K562 (cell line): ENCODE measurements around the gene NTRK1. TPM values are rescaled to one million over a fixed set of nuclear protein-coding genes. Genes with fewer than 3 reads are reported as not detected.

Source experiments
- ATAC-seq: fragments of 200-7000 bp; cut with Tn5 transposase; 3 replicates; pipeline ENCODE4 v1.9.1; 2020; ENCODE audit warnings: moderate library complexity
- BruUV-seq: library from RNA; stranded (reverse); fragments of 400-500 nt; replicated peaks from 2 replicates; lab custom pipeline; 2021; lab: Mats Ljungman, UMichigan
- CTCF ChIA-PET: fragments of 300-600 bp; formaldehyde crosslinking; extraction: SDS; loops from one replicate; lab custom pipeline; 2021; ENCODE audit warnings: low intra/inter-chr PET ratio; lab: Yijun Ruan, JAX
- POLR2A ChIA-PET: fragments of 300-600, 350-650 bp; sonication (Branson Sonifier 250); formaldehyde crosslinking; extraction: SDS; loops from one replicate; lab custom pipeline; 2021; ENCODE audit warnings: antibody characterized with exemption, inconsistent platforms; lab: Yijun Ruan, JAX
- DNase-seq, 4 experiments: peaks; one replicate each; pipeline versions ENCODE4 v3.0.0 to v3.0.0-alpha.2; 2011 to 2018; ENCODE audit warnings: low spot score in 3 of 4, mixed read lengths in 3 of 4; ENCODE audit errors: extremely low read depth in 1 of 4
- FAIRE-seq: peaks from 2 replicates; lab custom pipeline; 2011; peaks lifted over from hg19 to GRCh38; lab: Jason Lieb, UNC
- H2AFZ ChIP-seq: 2 replicates; pipeline ENCODE4 v1.6.0; 2011; ENCODE audit warnings: low read depth, low read length, control low read depth, inconsistent platforms
- H3K27ac ChIP-seq: fragments of 200-600 bp; 3 replicates; pipeline ENCODE4 v1.8.0; 2011; ENCODE audit warnings: low read depth, mild to moderate bottlenecking, control low read depth, inconsistent platforms, low read length, moderate library complexity, mixed read lengths; ENCODE audit errors: extremely low read depth
- H3K27me3 ChIP-seq, 2 experiments: fragments of 300-600 bp in 1 of 2; 2 replicates in 1 of 2; 3 replicates in 1 of 2; pipeline versions ENCODE4 v1.6.0 to v1.8.0; 2011; ENCODE audit warnings: inconsistent platforms in 2 of 2, low read length in 2 of 2, mild to moderate bottlenecking in 1 of 2, mixed read lengths in 1 of 2, moderate library complexity in 1 of 2; ENCODE audit not compliant: control insufficient read depth in 2 of 2, insufficient read depth in 2 of 2
- H3K36me3 ChIP-seq: fragments of 300-600 bp; 3 replicates; pipeline ENCODE4 v1.8.0; 2011; ENCODE audit warnings: mild to moderate bottlenecking, low read length, inconsistent platforms; ENCODE audit not compliant: control insufficient read depth, insufficient read depth
- H3K4me1 ChIP-seq, 2 experiments: fragments of 200-600 bp in 1 of 2; replicated peaks in 1 of 2; 2 replicates in 1 of 2; 3 replicates in 1 of 2; pipeline versions ENCODE4 v1.5.1 to v1.8.0; 2011; ENCODE audit warnings: inconsistent platforms in 2 of 2, low read length in 2 of 2, mild to moderate bottlenecking in 1 of 2, mixed read lengths in 1 of 2, moderate library complexity in 1 of 2; ENCODE audit not compliant: control insufficient read depth in 2 of 2, insufficient read depth in 2 of 2
- H3K4me2 ChIP-seq: 2 replicates; pipeline ENCODE4 v1.6.1; 2011; ENCODE audit warnings: low read length, control low read depth, inconsistent platforms, mixed read lengths; ENCODE audit not compliant: insufficient read depth
- H3K4me3 ChIP-seq: fragments of 200-600 bp; sonication (generic), shearing (Covaris generic); 2 replicates; pipeline ENCODE4 v1.5.1; 2016; ENCODE audit warnings: control low read depth, inconsistent platforms
- H3K79me2 ChIP-seq: fragments of 200-600 bp; 3 replicates; pipeline ENCODE4 v1.8.0; 2011; ENCODE audit warnings: low read length, inconsistent platforms; ENCODE audit not compliant: control insufficient read depth, insufficient read depth
- H3K9ac ChIP-seq, 2 experiments: 2 replicates each; pipeline versions ENCODE4 v1.6.0 to v1.6.1; 2011; ENCODE audit warnings: low read depth in 2 of 2, low read length in 2 of 2, control low read depth in 1 of 2, inconsistent platforms in 1 of 2, mild to moderate bottlenecking in 1 of 2, mixed read lengths in 1 of 2; ENCODE audit not compliant: insufficient read depth in 1 of 2
- H3K9me1 ChIP-seq: one replicate; pipeline ENCODE4 v1.6.0; 2011; ENCODE audit warnings: inconsistent platforms, mild to moderate bottlenecking, low read length, moderate library complexity; ENCODE audit not compliant: control insufficient read depth, insufficient read depth
- H3K9me3 ChIP-seq: replicated peaks from 2 replicates; pipeline ENCODE4 v1.5.1; 2011; ENCODE audit warnings: low read depth, low read length, inconsistent platforms; ENCODE audit not compliant: control insufficient read depth, insufficient read depth
- H4K20me1 ChIP-seq: replicated peaks from 2 replicates; pipeline ENCODE4 v1.6.1; 2011; ENCODE audit warnings: low read length, inconsistent platforms, mixed read lengths; ENCODE audit not compliant: control insufficient read depth, insufficient read depth
- LARP7 ChIP-seq: fragments of 450-650 bp; IDR thresholded peaks from 2 replicates; pipeline ENCODE4 v1.6.1; 2016
- SP1 ChIP-seq: sonication (generic); formaldehyde crosslinking; IDR thresholded peaks from 2 replicates; pipeline ENCODE4 v1.8.1; 2022; ENCODE audit warnings: mild to moderate bottlenecking, missing genetic modification reagents
- SPI1 ChIP-seq: IDR thresholded peaks from 2 replicates; pipeline ENCODE4 v1.6.1; 2011; ENCODE audit warnings: low read depth, low read length, control low read depth, borderline replicate concordance
- ZEB2 ChIP-seq: fragments of 450-650 bp; IDR thresholded peaks from 2 replicates; pipeline ENCODE4 v1.6.1; 2016
- ZKSCAN8 ChIP-seq: fragments of 200-800 bp; sonication (Bioruptor generic); IDR thresholded peaks from 2 replicates; pipeline ENCODE4 v1.6.1; 2016; ENCODE audit warnings: missing genetic modification characterization, missing compliant biosample characterization
- ZNF384 ChIP-seq: IDR thresholded peaks from 2 replicates; pipeline ENCODE4 v1.6.1; 2012; ENCODE audit warnings: low read depth, low read length, improper control_type of control experiment
- WGBS: fragments of 100-300 bp; shearing (Covaris generic); methylation state at CpG from one replicate; pipeline ENCODE4 v1.1.6; 2016; ENCODE audit warnings: low coverage, mixed read lengths; ENCODE audit not compliant: insufficient coverage; ENCODE audit errors: missing lambda C conversion rate; 5-methylcytosine and 5-hydroxymethylcytosine counted together
- in situ Hi-C: fragments of 300-500 bp; cut with MboI; formaldehyde crosslinking; loops from 4 replicates; pipeline ENCODE4 v1.15.0; 2018; ENCODE audit warnings: inconsistent platforms, mixed read lengths
- intact Hi-C: fragments of 100-400 bp; cut with micrococcal nuclease; formaldehyde crosslinking; loops from 2 replicates; pipeline ENCODE4 v1.14.2; 2022
- polyA plus RNA-seq, 8 experiments: library from polyadenylated mRNA; depleted of rRNA in 4 of 8; stranded (reverse) in 5 of 8; unstranded in 3 of 8; fragments of >200 nt; fragmentation: Nextera tagmentation in 2 of 8; fragmentation: Illumina TruSeq in 1 of 8; extraction: Ambion mirVana in 2 of 8; extraction: Trizol in 1 of 8; gene quantifications; 2 replicates each; pipeline versions ENCODE4 v1.2.1 to v1.2.3, GENCODE V29; 2011 to 2014; ENCODE audit warnings: inconsistent platforms in 1 of 8, missing spikeins in 1 of 8
- total RNA-seq, 7 experiments: library from RNA; depleted of rRNA in 6 of 7; stranded (reverse); fragments of >200 nt in 6 of 7; fragmentation: Illumina TruSeq in 2 of 7; extraction: Trizol in 2 of 7; gene quantifications; 2 replicates each; pipeline versions ENCODE4 v1.2.1 to v1.2.3, GENCODE V29; 2011 to 2021; ENCODE audit warnings: low replicate concordance in 1 of 7
- TF ChIP-seq, protein P1 (sequence below), 2 experiments: IDR thresholded peaks; 2 replicates each; pipeline ENCODE4 v1.6.1; 2011; ENCODE audit warnings: borderline replicate concordance in 1 of 2, control low read depth in 1 of 2, low read depth in 1 of 2, low read length in 1 of 2, mild to moderate bottlenecking in 1 of 2, mixed read lengths in 1 of 2, moderate library complexity in 1 of 2; ENCODE audit not compliant: insufficient read depth in 1 of 2, insufficient read length in 1 of 2, poor library complexity in 1 of 2, severe bottlenecking in 1 of 2; ENCODE audit errors: extremely low read depth in 1 of 2

The NTRK1 gene
- total and polyA plus RNA-seq, 9 of the 15 experiments (the other 6 are each of a cell fraction or from before 2014, with no cell fraction given): 0.46 to 30.0 (median 7.9) TPM

DNA sequence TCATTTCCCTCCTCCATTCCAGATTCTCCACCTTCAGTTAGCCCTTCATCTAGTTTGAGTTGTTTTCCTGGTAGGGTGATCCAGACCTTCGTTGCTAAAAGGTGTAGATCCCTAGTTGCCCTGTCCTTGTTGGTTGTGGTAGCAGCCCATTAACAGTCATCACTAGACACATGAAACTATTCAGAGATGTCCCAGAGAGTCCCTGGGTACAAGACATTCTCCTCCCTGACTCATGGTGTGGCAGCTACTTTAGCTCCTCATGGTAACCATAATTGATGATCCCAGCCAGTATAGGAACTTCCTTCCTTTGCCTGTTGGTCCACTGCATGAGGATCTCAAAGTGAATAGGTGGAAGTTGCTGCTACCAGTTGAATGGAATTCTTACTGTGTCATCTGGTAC is 38.0 kb upstream of the NTRK1 start:
- in situ Hi-C loops: no loop called here
- POLR2A ChIA-PET: interaction anchor here (0.6 to 1.3 kb wide), 3 partner anchors 33 to 242 kb away, joined by 3 to 4 read pairs (median 4); no protein-coding TSS in a partner anchor

DNA sequence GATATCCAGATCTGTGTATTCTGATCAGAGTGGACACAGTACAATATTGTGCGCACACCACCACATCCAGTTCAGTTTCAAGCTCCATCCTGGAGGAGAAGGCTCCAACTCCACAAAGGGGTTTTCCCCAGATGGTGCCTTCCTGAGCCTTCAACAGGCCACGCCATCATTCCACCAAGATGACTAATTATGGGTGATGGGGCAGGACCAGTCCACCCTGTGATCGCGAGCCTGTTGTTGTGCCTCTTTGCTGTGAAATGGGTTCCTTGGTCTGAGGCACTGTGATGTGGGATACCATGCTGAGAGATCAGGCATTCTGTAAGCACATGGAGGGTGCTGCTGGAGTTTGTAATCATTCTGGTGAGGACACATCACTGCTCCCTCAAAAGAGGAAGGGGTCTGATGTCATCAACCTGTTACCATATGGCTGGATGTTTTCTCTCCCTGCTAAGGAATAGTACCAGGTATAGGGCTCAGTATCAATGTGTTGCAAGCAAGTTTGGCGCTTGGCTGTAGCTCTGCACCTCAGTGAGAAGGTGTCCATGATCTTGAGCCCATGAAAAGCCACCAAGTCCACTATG is 37.4 kb upstream of the NTRK1 start:
- Histone ChIP-seq H3K27me3 (peaks cover 10 to 16% of the 10 kb centered on the region in 2 experiments; a peak in 3 of 5 replicates), H3K27ac (no peak overlapping the region), H3K9me3 (no peaks in the 10 kb centered on the region), H3K4me2 (no peak overlapping the region), H2AFZ (no peak overlapping the region), H3K4me3 (no peak overlapping the region), H3K4me1 (no peaks in the 10 kb centered on the region; a peak in 1 of 5 replicates), H4K20me1 (no peaks in the 10 kb centered on the region), H3K9me1 (no peaks in the 10 kb centered on the region), H3K9ac (no peak overlapping the region), H3K79me2 (no peaks in the 10 kb centered on the region), H3K36me3 (no peaks in the 10 kb centered on the region)
- DNase-seq (no peak), FAIRE-seq (no peak), ATAC-seq (no peak)
- CTCF ChIA-PET: no interaction called here
- 18% methylated on average over 5 of the region's 5 CpGs for WGBS
- POLR2A ChIA-PET: interaction anchor here (0.5 to 0.7 kb wide), 2 partner anchors 9 to 242 kb away, joined by 3 read pairs; no protein-coding TSS in a partner anchor
- in situ Hi-C loops (no loop called here), intact Hi-C loops (no loop called here)
- TF ChIP-seq ZKSCAN8 (CRISPR knock-in tag): no peak
- peak; percentile 61; the same call in 1 of the 2 replicates for TF ChIP-seq SPI1
- BruUV-seq: no TSS peak

More for the DNA sequence above, 38.0 kb upstream of the NTRK1 start:
- Histone ChIP-seq H3K36me3 (no peaks in the 10 kb centered on the region), H3K27ac (no peak overlapping the region), H3K4me3 (no peak overlapping the region), H3K4me2 (no peak overlapping the region), H2AFZ (peak overlapping the region; percentile 33; the same call in 1 of the 2 replicates), H3K79me2 (no peaks in the 10 kb centered on the region), H3K27me3 (peaks cover 10 to 16% of the 10 kb centered on the region in 2 experiments; a peak in 3 of 5 replicates), H3K9me1 (no peaks in the 10 kb centered on the region), H4K20me1 (no peaks in the 10 kb centered on the region), H3K9me3 (no peaks in the 10 kb centered on the region), H3K9ac (no peak overlapping the region), H3K4me1 (no peaks in the 10 kb centered on the region; a peak in 1 of 5 replicates)
- BruUV-seq: no TSS peak
- intact Hi-C loops: no loop called here
- WGBS: 0% methylated on average over 1 of the region's 1 CpG
- TF ChIP-seq ZNF384 (no peak), LARP7 (no peak), SP1 (no peak), ZEB2 (no peak)
- TF ChIP-seq, protein P1, sequence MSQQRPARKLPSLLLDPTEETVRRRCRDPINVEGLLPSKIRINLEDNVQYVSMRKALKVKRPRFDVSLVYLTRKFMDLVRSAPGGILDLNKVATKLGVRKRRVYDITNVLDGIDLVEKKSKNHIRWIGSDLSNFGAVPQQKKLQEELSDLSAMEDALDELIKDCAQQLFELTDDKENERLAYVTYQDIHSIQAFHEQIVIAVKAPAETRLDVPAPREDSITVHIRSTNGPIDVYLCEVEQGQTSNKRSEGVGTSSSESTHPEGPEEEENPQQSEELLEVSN (IDR thresholded peaks at IDR 0.05; ENCODE audit: borderline replicate concordance in 1 of 2, extremely low read depth in 1 of 2, insufficient read depth in 1 of 2, insufficient read length in 1 of 2, low read depth in 1 of 2, low read length in 1 of 2, poor library complexity in 1 of 2, severe bottlenecking in 1 of 2): no peak
- CTCF ChIA-PET: no interaction called here
- DNase-seq (no peak), FAIRE-seq (no peak), ATAC-seq (no peak)
